ENCODE measurements around the gene EWSR1.
A peak's percentile ranks its signal among the peaks of the same experiment; 100 is the strongest.

Gene EWSR1

DNA sequence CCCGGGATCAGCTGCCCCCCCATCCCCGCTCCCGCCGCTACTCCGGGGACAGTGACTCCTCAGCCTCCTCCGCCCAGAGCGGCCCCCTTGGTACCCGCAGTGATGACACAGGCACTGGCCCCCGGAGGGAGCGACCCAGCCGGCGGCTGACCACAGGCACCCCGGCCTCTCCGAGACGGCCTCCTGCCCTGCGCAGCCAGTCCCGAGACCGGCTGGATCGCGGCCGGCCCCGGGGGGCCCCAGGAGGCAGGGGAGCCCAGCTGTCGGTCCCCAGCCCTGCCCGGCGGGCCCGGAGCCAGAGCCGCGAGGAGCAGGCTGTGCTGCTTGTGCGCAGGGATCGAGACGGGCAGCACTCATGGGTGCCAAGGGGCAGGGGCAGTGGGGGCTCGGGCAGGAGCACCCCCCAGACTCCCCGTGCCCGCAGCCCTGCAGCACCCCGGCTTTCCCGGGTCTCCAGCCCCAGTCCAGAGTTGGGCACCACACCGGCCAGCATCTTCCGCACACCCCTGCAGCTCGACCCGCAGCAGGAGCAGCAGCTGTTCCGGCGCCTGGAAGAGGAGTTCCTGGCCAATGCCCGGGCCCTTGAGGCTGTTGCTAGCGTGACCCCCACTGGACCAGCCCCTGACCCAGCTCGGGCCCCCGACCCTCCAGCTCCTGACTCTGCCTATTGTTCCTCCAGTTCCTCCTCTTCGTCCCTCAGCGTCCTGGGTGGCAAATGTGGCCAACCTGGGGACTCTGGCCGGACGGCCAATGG is 43.6 kb downstream of the EWSR1 start:
- H3K27me3 Mint-ChIP-seq, result peaks cover 42% of the 10 kb centered on the region
- no peaks in the 10 kb centered on the region for H3K36me3 Mint-ChIP-seq (ENCODE audit: low read depth)
- no peak overlapping the region for H3K4me3 Mint-ChIP-seq
- H3K27ac Mint-ChIP-seq, result no peak overlapping the region
- no peaks in the 10 kb centered on the region for H3K9me3 Mint-ChIP-seq
- peaks cover 38% of the 10 kb centered on the region for H3K4me1 Mint-ChIP-seq (ENCODE audit: low read depth)

DNA sequence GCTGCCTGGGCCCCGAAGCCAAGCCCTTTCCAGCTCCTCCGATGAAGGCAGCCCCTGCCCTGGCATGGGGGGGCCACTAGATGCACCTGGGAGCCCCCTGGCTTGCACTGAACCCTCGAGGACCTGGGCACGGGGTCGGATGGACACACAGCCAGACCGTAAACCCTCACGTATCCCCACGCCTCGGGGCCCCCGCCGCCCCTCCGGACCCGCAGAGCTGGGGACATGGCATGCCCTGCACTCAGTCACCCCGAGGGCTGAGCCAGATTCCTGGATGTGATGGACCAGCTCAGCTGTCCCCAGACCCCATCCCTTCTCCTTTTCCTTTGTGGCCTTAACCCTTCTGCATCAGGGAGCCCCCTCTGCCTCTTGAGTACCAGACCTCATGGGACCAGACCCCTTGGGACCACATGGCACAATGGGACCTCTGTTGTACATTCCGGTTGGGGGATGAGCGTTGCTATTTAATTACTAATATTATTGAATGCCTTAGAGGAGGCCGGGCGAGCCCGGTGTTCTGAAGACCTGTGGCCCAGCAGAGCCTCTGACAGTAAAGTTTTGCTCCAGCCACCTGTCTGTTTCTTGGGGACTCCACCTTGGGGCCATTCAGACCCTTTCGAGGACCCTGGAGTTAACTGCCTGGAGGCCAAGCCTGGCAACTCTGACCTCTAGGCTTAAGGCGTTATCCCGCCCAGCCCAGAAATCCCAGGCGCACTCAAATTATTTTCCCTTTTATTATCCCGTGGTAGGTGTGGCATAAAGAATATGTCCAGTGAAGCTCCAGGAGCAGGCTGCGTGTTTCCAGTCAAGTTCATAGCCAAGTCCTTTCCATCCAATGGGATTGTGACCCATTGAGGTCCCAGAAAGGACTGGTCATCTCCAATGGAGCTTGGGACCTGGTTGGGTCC is 44.4 kb downstream of the EWSR1 start:
- Mint-ChIP-seq H3K27me3 (peaks cover 46% of the 10 kb centered on the region), H3K9me3 (no peaks in the 10 kb centered on the region), H3K27ac (no peak overlapping the region), H3K4me1 (ENCODE audit: low read depth) (peaks cover 36% of the 10 kb centered on the region), H3K36me3 (ENCODE audit: low read depth) (no peaks in the 10 kb centered on the region), H3K4me3 (no peak overlapping the region)

DNA sequence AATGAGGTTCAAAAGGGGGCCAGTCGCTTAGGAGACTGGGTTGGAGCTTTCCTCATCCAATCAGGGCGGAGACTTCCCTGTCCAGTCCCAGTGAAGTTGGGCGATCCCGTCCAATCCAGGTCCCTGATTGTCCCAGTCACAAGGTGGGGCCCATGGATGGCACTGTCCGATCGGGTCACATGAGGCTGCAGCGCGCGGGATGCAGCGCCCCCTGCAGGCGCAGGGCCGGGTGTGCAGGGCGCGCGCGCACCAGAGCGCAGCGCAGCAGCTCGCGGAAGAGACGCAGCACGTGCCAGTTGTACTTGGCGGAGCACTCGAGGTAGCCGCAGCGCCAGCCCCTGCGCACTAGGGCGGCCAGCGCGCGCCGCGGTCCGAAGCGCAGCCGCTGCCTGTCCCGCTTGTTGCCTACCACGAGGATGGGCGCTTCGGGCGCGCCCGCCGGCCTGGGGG is 45.1 kb downstream of the EWSR1 start:
- H3K9me3 Mint-ChIP-seq, result no peaks in the 10 kb centered on the region
- H3K27ac Mint-ChIP-seq, result no peak overlapping the region
- peaks cover 35% of the 10 kb centered on the region for H3K4me1 Mint-ChIP-seq (ENCODE audit: low read depth)
- no peak overlapping the region for H3K4me3 Mint-ChIP-seq
- H3K36me3 Mint-ChIP-seq (ENCODE audit: low read depth), result no peaks in the 10 kb centered on the region
- H3K27me3 Mint-ChIP-seq, result peaks cover 43% of the 10 kb centered on the region

DNA sequence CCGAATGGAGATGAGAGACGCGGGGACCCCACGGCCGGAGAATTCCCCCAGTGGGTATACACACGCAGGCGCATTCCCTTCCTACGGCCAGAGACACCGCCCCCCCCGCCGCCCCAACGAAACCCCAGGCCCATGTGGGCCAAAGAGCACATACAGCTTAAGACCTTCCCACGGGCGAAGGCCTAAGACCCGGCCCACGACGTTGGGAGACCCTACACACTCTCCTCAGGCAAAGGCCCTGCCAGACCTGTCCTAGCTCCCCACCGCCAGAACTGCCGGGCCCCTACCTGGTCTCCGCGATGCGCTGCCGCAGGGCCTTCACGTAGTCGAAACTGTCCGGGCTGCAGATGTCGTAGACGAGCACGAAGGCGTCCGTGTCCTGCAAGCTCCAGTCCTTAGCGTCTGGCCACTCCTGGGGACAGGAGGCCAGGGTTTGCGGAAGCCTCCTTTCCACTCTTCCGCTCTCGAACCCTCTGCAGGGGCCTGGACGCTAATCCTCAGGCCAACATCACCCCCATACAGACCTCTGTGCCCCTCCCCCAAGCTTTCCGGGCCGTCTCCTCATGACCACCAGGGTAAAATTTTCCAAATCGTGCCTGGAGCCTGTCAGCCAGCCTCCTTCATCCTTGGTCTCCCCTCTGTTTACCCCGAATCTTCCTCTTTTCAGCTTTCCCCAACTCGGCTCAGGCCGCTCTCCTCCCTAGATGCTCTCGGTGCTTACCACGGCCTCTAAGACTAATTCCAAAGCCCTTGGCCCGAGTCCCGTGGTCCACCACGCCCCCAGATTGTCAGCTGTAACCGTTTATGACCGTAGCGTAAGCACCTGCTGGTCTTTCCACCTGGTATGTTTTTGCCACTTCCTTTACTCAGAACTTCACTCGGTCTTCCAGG is 45.8 kb downstream of the EWSR1 start:
- H3K4me3 Mint-ChIP-seq, result peak overlapping the region; percentile 52

DNA sequence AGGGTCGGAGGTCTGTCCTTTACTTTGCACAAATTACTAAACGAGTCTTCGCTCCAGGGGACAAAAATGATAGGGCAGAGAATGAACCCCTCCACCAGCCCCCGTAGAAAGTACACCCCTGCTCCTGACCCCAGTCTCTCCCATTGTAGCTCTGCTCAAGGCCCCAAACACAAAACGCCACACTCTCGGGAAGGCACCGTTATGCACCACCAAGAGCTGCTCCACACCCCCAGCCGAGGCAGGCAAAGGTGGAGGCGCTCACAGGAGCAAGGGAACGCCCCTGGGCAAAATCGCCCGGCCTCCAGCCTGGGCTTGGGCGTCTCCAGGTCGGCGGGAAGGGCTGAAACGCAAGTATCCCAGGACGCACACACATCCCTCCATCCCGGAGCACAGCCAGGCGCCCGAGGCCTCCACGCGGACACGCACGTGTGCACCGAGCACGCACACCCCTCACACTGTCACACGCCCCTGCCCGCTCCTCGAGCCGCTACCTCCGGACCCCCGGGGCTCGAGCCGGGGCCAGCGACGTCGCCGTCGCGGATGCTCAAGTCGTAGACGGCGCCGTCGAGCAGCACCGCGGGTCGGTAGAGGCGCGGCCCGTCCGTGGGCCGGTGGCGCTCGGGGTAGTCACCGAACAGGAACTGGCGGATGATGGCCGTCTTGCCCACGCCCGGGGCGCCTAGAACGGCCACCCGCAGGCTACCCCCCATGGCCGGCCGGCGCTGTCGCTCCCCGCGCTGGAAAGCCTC is 46.6 kb downstream of the EWSR1 start:
- no peaks in the 10 kb centered on the region for H3K9me3 Mint-ChIP-seq
- peak overlapping the region; percentile 52 for H3K4me3 Mint-ChIP-seq
- H3K27me3 Mint-ChIP-seq, result peaks cover 43% of the 10 kb centered on the region
- peaks cover 30% of the 10 kb centered on the region for H3K4me1 Mint-ChIP-seq (ENCODE audit: low read depth)
- no peaks in the 10 kb centered on the region for H3K36me3 Mint-ChIP-seq (ENCODE audit: low read depth)
- no peak overlapping the region for H3K27ac Mint-ChIP-seq

More for the DNA sequence above, 45.8 kb downstream of the EWSR1 start:
- Mint-ChIP-seq H3K4me1 (ENCODE audit: low read depth) (peaks cover 32% of the 10 kb centered on the region), H3K36me3 (ENCODE audit: low read depth) (no peaks in the 10 kb centered on the region), H3K27me3 (peaks cover 43% of the 10 kb centered on the region), H3K9me3 (no peaks in the 10 kb centered on the region), H3K27ac (no peak overlapping the region)

DNA sequence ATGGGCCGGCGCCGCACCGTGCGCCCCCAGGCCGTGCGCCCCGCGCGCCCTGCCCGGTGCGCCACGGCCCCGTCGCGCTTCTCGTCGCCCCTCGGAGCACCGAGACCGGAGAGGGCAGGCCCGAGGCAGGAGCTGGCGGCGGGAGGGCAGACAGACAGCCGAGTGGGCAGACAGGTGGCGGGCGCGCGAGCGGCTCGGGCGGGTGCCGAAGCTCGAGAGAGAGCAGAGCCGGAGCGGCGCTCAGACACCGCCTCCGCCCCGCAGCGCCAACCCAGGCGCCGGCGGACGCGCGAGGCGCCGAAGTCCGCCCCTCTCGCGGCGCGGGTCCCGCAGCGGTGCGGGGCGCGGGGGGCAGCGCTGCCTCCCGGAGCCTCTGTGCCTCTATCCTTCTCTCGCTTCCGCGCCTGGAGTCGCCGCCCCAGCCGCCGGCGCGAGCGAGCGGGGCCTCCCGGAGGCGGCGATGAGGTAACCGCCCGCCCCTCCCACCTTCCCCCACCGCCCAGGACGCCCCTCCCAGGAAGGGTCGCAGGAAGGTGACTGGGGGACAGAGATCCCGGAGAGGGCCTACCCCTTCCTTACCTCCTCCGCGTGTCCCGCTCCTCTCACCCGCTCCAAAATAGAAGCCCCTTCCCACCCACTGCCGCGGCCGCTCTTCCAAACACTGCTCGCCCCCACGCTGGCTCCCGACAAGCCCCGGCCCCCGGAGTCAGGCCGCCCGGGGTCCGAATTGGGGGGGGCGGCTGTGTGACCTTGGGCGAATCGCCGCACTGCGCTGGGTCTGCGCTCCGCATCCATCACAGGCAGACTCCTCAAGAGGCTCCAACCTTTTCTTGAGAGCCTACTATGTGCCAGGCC is 47.4 kb downstream of the EWSR1 start, which contains the start of gene RASL10A:
RASL10A (minus strand) TSS at position 412 of the 855 bp plus-strand sequence. CDS start 451 bp downstream, outside the sequence.
- Mint-ChIP-seq H3K9me3 (no peaks in the 10 kb centered on the region), H3K27ac (no peak within 1 kb of the TSS), H3K4me1 (ENCODE audit: low read depth) (peaks cover 30% of the 10 kb centered on the region), H3K4me3 (peak within 1 kb of the TSS; percentile 52), H3K36me3 (ENCODE audit: low read depth) (no peaks in the 10 kb centered on the region), H3K27me3 (peaks cover 43% of the 10 kb centered on the region)

DNA sequence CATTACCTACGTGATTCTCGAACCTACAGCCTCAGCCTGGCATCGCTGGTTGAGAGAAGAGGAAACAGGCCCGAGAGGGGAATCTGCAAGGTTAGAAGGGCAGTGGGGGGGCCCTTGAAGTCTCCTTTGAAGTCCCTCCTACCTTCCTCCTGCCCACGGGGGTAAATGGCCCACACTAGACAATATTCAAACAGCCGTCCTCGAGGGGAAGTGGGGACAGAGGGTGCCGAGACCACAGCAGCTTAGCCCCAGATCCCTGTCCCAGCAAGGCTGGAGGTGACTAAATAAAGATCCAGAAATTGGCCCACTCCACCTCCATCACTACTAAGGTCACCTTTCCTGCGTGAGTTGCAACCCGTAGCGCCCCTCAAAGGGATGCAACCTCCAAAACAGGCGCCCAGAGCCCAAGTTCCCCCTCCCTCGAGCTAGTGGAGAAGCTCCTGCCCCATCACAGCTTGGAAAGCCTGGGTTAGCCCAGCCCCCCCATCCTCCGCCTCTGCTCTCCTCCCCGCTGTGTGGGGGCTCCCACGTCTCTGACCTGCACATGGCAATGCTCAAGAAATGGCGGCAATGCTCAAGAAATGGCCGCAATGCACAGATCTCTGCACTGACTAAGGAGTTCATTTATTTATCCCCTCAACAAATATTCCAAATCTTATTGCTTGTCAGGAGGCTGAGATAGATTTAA is 48.2 kb downstream of the EWSR1 start:
- Mint-ChIP-seq H3K4me1 (ENCODE audit: low read depth) (peaks cover 23% of the 10 kb centered on the region), H3K4me3 (no peak overlapping the region), H3K9me3 (no peaks in the 10 kb centered on the region), H3K27ac (no peak overlapping the region), H3K27me3 (peaks cover 43% of the 10 kb centered on the region), H3K36me3 (ENCODE audit: low read depth) (no peaks in the 10 kb centered on the region)

DNA sequence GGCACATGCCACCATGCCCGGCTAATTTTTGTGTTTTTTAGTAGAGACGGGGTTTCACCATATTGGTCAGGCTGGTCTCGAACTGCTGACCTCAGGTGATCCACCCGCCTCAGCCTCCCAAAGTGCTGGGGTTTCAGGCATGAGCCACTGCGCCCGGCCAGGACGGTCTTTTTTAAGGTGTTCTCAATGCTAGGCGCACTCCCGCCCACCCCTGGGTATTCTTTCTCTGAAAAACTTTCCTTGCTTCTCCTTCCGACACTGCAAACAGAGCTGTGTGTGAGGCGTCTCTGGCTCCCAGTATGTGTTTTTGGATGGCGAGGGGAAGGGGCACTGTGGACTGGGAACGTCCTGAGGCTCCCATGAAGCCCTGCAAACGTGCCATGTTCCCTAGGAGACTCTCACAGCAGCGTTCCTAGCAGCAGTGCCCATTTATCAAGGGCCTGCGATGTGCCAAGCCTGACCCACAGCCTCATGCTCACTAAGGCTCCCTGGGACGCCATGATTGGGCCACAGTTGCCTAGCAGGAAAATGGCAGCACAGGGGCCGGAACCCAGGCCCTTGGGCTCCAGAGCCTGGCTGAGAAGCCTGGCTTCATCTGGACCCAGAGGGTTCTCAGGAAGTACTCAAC is 49.9 kb downstream of the EWSR1 start:
- H3K9me3 Mint-ChIP-seq, result no peaks in the 10 kb centered on the region
- H3K36me3 Mint-ChIP-seq (ENCODE audit: low read depth), result peaks cover 3% of the 10 kb centered on the region
- H3K4me1 Mint-ChIP-seq (ENCODE audit: low read depth), result peaks cover 19% of the 10 kb centered on the region
- no peak overlapping the region for H3K27ac Mint-ChIP-seq
- no peak overlapping the region for H3K4me3 Mint-ChIP-seq
- H3K27me3 Mint-ChIP-seq, result peaks cover 32% of the 10 kb centered on the region

DNA sequence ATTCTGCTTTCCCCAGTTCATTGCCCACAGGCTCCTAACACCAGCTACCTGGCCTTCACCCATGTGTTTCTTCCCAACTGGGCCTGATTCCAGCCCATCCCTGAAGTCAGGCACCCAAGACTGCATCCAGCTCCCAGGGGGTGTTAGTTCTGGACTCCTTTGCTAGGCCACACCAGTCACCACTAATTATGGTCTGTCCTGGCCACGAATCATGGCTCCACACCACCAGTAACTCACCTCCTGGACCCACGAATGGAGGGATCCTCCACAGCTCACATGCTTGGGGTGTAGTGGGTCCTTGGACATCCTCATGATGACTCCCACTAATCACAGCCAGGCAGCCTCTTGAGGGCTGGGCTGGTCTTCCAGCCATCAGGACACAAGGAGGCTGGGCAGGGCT is 51.0 kb downstream of the EWSR1 start:
- Mint-ChIP-seq H3K4me3 (no peak overlapping the region), H3K27me3 (peaks cover 21% of the 10 kb centered on the region), H3K9me3 (no peaks in the 10 kb centered on the region), H3K27ac (no peak overlapping the region), H3K36me3 (ENCODE audit: low read depth) (peaks cover 3% of the 10 kb centered on the region), H3K4me1 (ENCODE audit: low read depth) (peaks cover 7% of the 10 kb centered on the region)

DNA sequence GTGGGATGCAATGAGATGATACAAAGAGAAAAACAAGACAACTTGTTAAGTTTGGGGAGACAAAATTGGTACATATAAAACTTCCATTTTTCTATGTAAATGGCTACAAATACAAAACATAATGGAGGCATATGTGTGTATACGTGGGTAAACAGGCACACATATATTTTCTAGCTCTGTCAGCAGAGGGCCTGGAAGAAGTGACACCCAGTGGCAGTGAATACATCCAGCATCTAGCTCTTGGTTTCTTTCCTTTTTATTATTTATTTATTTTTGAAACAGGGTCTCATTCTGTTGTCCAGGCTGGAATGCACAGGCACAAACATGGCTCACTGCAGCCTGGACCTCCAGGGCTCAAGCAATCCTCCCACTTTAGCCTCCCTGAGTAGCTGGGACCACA is 52.5 kb downstream of the EWSR1 start:
- Mint-ChIP-seq H3K27me3 (peaks cover 13% of the 10 kb centered on the region), H3K36me3 (ENCODE audit: low read depth) (peaks cover 3% of the 10 kb centered on the region), H3K9me3 (no peaks in the 10 kb centered on the region), H3K4me3 (no peak overlapping the region), H3K27ac (no peak overlapping the region), H3K4me1 (ENCODE audit: low read depth) (no peaks in the 10 kb centered on the region)

DNA sequence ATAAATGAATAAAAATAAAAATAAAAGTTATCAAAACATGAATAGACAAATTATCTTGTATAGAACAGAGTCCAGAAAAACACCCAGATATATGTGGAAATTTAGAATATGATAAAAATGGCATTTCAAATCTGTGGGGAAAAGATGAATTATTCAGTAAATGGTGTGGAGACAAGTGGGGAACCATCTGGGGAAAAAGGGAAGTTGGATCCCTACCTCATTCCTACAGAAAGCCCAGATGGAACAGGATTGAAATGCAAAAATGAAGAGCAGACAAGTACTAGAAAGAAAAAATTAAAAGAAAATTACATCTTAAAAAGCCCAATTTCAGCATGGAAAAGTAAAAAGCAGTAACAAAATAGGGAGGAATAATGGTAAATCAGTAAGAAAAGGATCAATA is 55.6 kb downstream of the EWSR1 start:
- Mint-ChIP-seq H3K36me3 (ENCODE audit: low read depth) (peaks cover 7% of the 10 kb centered on the region), H3K27ac (no peak overlapping the region), H3K4me3 (no peak overlapping the region), H3K9me3 (no peaks in the 10 kb centered on the region), H3K27me3 (no peaks in the 10 kb centered on the region), H3K4me1 (ENCODE audit: low read depth) (no peaks in the 10 kb centered on the region)

DNA sequence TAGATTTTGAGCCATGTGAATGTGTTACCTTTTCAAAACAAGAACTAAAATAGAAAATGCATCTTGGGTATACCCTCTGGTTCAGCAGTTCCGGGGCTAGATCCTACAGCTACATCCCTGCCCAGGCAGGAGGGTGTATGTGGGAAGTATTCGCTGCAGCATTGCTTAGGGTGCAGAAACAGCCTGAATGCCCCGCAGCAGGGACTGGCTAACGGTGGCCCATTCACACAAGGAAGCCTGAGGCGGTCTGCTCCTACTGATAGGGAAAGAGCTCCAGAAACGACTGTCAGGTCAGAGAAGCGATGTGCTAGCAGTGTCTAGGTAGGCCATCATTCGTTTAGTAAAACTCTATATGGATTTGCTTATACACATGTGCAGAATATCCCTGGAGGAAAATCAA is 57.3 kb downstream of the EWSR1 start:
- Mint-ChIP-seq H3K27ac (no peak overlapping the region), H3K9me3 (no peaks in the 10 kb centered on the region), H3K27me3 (no peaks in the 10 kb centered on the region), H3K36me3 (ENCODE audit: low read depth) (peaks cover 12% of the 10 kb centered on the region), H3K4me3 (no peak overlapping the region), H3K4me1 (ENCODE audit: low read depth) (no peaks in the 10 kb centered on the region)
